ENCODE measurements around the gene ASIC2.

ASIC2 gene

DNA sequence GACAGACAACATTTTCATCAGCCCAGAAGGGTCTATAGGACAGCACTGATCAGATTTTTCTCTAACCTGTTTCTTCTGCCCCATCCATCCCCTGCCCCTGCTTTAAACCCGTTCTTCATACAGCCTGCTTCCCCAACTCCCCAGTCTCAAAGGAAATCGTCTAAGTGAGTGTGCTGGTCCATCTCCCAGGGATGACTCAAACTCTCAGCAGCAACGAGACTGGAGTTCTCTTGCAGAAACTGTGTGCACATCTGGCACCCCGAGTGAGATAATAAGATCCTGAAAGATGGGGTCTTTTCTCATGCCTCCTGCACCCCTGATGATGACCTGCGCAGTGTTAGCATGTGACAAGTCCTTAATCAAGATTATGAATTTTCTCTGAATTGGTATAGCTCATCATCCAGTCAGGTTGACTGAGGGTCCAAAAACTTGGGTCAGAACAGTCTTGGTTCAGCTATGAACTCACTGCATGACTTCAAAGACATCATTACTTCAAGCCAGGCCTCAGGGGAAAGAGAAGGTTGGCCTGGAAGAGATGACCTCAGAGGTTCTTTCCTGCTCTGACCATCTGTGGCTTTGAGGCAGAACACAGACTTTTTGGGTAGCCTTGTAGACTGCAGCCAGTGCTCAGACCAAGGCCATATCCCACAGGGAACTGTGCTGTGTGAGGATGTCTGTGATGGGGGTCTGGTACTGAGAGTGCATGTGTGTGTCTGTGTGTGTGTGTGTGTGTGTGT is 183.6 kb downstream of the ASIC2 start:
- DNase-seq = no peak

DNA sequence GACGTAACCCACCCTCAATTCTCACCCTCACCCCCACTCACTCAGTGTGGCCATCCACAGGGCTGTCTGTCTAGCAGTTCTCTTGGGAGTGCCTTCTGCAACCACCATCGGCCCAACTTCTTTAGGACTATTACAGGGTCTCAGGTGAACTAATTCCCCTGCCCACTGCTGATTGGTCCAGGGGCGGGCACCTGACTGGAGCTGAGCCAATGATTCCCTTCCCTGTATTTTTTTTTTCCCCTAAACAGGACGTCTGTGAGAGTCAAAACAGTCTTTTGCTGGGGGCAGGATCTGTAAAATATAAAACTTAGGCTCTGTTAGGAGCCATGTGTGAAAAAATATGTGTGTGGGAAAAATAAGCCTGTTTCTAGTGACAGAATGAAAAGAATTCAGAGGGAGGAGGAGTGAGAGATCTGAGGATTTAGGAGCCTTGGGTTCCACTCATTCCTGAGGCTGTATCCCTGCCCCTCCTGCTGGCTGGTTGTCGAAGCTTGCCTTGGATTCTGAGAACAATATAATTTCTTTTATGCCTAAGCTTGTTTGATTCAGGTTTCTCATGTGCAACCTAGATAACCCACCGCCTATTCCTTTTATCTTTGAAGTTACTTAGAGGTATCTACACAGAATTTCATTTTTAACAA is 186.4 kb downstream of the ASIC2 start:
- no peak for DNase-seq

DNA sequence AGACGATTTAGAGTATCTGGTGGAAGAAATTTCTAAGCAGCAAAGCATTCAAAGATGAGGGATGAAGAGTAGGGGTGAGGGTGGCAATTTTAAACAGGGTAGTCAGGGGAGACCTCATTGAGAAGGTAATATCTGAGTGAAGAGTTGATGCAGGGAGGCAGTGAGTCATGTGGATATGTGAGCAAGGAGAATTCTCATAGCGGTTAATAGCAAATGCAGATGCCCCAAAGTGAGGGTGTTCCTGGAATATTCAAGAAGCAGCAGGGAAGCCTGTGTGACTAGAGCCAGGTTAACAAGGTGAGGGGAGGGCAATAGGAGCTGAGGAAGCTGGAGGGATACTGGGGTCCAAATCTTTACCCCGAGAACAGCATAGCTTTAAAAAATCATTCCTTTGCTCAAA is 187.2 kb downstream of the ASIC2 start:
- DNase-seq = no peak

DNA sequence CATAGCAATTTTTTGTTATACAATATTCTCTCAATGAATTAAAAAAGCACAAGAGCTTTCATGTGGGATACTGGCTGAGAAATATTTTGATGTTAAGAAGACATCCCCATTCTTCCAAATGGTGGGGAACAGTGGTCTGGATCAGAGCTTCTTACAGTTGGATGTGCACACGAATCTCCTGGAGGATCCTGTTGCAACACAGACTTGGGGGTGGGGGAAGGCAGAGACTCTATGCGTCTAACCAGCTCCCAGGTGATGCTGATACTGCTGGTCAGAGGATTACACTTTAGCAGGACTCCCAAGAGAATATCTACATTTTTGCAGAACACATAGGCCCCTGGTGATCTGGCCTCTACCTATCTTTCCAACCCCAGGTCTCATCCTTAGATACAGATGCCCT is 193.2 kb downstream of the ASIC2 start:
- DNase-seq = no peak

DNA sequence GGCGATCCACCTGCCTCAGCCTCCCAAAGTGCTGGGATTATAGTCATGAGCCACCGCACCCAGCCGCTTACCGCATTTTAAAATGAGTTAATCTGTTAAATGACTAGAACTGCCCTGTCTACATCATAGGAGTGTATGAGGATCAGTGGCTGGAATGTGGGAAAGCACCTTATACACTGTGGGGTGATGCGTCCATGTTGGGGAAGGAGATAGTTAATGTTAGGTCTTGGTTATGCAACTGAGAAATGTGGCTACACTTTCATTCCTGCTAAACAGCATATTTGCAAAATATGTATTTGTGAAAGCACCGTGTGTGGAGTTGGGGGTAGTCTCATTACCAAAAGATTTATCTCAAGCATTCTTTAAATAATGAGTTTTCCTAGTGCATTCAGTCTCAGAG is 193.8 kb downstream of the ASIC2 start:
- DNase-seq = no peak

DNA sequence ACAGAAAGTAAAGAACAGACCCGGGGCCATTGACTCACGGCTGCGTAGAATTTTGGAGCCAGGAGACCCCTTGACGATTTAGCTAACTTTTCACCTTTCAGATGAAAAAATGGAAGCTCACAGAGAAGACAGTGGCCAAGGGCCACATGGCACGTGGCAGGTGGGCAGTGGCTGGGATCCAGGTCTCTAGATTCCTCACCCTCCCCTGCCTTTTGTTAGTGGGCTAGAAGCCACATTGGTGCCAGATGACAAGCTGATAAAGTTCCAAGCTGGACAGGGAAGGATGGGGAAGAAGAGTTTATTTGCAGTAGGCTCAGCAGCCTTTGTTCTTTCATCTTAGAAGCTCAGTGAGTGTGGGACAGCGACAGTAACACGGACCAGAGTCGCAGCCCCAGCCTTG is 195.7 kb downstream of the ASIC2 start:
- no peak for DNase-seq

DNA sequence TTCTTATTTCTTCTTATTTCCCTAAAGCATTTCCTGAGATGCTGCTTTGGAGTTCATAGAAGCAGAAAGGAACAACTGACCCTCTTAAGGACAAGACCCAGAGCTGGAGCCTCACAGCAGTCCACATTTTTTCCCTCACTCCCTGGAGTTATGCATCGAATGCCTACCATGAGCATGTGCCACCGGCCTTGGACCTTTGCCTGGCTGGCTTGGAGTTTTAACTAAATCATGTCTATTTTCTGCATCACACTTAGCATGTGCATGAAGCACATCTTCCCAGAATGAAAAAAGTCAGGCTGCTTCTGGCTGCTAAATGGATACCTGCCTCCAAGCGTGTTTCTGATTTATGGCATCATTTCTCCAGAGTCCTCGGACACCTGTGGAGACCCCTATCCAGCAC is 196.9 kb downstream of the ASIC2 start:
- no peak for DNase-seq

DNA sequence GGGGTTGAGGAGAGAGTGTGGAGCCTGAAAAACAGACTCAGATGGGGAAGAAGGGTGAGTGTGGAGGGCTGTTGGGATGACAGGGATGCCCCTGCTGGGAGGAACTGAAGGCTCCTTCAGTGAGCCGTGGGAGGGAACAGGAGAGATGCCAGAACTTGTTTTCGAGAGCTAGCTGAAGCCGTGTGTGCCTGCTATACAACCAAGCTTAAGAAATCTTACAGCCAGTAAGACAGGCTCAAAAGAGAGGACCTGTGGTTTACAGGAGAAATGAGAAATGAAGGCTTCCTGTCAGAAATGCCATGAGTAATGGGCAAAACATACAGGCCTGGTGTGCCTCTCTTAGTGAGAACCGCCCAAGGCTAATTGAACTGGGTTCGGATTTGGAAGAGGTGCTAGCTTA is 201.8 kb downstream of the ASIC2 start:
- no peak for DNase-seq

DNA sequence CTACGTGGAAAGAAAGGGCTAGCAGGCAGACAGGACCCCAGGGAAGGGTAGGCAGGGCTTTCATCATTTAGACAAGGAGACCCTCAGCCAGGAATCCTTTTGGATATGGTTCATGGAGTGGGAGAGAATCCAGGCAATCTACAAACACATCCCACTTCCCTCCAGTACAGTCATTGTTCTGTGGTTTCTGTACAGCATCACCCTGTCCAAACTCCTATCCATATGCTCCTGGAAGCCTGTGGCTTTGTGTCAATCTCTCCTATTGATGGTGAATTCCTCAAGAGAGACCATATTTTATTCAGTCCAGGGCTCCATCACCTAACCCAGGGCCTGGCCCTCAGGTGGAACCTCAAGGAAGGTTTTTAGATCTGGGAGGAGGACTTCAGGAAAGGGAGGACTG is 202.3 kb downstream of the ASIC2 start:
- DNase-seq = no peak

DNA sequence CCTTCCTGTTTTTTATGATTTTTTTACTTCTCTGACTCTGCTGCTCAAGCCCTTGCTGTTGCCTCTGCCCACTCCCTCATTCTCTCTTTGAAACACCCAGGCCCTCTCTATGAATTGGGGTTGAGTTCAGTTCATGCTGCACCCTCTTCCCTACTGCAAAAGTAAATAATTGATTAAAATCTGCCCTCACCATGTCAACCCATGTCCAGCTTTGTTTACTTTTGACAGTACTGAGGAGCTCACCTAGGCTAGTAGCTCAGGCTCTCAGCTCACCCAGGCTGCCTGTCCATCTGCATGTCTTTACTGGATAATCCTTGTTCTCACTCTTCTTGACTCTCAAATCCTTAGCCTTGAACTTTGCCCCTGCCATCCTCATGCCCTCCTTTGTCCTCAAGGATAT is 206.2 kb downstream of the ASIC2 start:
- DNase-seq = no peak

DNA sequence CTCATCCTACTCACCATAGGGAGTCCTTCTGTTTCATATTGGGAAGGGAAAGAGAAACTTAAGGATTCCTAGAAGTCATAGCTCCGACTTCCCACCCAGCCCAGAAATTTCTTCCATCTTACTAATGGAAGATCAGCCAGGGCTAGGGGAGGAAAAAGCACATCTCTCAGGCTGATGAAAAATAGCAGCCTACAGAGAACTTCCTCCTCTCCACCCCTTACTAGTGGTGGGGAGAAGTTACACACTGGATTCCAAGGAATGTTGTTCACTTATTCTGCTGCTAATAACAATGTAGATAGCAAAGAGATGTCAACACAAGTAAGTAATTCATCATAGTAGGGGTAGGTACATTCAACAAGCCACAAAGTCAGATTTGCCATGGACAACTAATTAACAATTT is 207.1 kb downstream of the ASIC2 start:
- DNase-seq = no peak

DNA sequence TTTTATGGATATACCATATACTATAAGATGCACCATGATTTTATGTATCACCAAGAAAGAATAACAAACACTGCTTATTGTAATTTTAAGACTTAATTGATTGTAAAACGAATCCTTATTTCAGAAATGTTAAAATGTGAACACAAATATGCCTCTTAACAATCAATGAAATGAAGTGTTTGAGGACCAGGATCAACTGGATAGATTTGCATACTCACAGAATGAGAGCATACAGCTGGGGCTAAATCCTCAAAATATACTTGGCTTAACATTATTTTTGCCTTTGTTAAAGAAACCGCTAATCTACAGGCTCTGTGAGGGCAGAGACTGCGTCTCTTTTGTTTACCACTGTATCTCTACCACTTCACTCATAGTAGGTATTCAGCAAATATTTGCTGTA is 207.8 kb downstream of the ASIC2 start:
- DNase-seq = no peak

DNA sequence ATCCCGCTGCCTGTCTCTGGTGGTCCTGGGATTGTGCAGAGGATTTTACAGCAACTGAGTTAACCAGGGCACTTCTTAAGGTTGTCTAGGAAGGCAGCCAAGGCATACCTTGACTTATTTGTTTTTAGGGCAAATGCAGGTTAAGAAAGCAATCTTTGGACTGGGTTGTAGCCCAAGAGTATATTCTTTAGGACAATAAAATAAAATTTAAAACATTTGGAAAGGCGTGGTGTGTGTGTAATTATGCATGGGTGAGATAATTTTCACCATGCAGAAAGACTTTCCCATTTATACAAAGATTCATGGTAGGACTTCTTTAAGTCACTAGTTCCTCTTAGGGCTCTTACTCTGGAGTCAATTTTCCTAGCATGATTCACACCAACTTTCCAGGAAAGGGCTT is 208.3 kb downstream of the ASIC2 start:
- DNase-seq = no peak

DNA sequence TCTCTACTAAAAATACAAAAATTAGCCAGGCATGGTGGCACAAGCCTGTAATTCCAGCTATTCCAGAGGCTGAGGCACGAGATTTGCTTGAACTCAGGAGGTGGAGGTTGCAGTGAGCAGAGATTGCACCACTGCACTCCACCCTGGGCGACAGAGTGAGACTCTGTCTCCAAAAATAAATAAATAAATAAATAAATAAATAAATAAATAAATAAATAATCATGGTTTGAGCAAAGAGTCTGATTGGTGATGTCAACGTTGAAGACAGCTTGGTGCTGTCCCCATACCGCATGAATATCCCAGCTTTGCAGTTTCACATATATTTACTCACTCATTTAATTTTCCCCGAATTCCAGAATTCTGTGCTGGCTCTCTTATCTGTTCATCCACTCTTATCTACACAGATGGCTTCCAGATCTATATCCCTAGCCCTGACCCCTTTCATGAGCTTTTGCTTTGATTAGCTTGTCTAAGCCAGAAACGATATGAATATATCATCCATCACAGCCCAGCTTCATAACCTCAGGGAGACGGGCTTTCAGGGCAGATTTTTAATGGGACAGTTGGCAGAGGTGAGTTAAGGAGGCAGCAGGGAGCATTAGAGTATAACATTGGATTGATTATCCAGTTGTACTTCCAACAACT is 210.4 kb downstream of the ASIC2 start:
- DNase-seq = no peak

DNA sequence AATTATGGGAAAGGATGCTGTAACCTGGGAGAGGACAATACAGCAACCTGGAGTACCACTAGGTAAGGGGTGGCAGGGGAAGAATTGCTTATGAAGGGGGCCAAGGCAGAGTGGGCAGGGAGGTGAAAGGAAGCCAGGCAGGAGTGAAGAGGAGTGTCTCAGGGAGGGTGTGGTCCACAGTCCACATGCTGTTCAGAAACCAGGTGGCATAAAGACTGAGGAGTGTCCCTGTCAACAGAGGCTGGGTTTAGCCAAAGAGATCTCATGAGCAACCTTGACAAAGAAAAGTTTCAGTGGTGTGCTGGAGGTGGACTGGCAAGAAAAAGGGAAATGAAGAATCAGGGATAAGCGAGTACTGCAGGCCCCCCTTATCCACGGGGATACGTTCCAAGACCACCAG is 213.0 kb downstream of the ASIC2 start:
- DNase-seq = no peak

DNA sequence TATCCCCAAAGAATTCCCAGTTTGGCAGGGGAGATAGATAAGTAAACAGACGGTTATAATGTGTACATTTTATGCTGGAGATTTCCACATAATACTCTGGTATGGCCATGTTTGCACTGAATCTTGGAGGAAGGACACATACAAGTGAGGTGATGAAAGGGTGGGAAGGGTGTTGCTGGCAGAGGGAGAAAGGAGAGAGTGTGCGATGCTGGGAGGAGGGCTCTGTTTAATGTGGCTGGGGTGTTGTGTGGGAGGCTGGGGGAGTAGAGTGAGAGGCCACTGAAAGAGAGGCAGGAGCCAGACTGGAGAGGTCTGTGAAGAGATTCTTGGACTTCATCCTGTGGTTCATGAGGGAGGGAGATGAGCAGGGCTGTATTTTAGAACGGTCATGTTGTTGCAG is 213.9 kb downstream of the ASIC2 start:
- no peak for DNase-seq

DNA sequence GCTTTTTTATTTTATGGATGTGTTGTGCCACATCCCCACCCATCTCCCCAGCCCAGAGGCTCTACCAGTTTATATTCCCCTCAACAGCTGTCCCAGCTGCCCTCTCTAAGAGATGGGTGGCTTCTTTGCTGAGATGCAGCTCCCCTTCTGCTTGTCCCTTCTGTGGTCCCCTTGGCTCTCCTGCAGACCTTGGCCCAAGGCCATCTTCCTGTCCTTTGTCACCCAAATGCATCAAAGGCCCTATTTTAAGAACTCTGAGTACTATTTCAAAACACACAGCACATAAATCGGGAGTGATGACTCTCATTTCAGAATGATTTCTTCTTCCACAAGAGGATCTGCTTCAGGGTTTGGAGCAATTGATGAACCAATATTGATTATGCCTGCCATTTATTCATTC is 216.1 kb downstream of the ASIC2 start:
- DNase-seq = no peak

DNA sequence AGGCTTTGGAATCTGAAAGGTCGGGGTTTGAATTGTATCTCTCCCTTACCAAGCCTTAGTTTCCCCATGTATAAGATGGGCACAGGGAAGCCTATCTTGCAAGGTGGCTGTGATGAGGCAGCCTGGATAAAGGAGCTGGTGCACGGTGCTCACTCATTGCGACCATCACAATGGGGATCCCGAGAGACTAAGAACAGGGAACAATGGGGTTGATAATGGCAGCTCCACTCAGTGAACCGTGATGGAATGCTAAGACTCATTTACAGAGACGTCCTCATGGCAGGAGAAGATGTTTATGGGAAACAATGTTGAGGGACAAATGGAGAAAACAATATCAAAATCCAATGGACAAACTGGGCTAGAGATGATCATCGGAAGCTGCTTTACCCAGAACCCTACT is 219.7 kb downstream of the ASIC2 start:
- no peak for DNase-seq

DNA sequence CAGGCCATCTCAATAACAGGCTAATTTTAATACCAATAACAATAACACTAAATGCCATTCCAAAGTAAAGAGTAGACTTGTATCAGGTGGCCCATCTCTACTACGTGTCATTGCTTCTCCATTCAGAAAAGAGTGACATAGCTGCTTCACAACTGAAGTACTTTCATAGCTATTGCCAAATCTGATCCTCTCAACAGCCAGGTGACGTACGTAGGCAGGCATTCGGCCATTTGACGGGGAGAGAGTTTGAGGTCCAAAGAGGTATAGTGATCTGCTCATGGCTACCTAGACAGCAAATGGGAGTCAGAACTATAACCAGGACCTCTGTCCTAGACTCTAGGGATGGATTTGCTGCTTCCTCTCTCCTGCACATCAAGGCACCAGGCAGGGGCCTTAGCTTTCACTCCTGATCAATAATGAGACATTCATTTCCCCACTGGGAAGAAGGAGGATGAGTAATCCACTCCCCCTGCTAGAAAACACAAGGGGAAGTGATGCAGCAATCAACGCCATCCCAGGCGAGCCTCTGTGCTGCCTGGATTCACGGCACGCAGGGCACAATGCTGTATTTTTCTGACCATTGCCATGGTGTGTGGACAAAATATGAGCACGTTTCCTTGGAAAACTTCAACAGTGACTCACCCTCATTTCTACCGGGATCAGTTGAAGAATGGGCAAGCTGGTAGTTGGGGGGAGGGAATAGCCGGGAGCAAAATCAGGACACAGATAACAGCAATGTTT is 220.5 kb downstream of the ASIC2 start:
- DNase-seq = no peak

DNA sequence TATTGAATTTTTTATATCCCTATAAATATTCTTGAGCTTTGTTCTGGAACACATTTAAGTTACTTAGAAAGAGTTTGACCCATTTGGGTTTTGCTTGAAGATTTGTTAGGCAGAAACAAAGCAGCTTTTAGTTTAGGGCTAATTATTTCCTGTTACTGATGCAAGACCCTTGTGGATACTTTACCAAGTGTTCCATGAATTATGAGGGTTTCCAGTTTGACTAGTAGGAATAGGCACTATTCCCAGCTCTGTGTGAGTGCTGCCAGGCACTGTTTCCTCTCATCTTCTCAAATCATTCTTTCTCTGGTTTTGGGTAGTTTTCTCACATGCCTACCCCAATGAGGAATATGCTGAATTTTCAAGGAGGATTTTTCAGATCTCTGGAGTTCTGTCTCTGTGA is 221.4 kb downstream of the ASIC2 start:
- no peak for DNase-seq

DNA sequence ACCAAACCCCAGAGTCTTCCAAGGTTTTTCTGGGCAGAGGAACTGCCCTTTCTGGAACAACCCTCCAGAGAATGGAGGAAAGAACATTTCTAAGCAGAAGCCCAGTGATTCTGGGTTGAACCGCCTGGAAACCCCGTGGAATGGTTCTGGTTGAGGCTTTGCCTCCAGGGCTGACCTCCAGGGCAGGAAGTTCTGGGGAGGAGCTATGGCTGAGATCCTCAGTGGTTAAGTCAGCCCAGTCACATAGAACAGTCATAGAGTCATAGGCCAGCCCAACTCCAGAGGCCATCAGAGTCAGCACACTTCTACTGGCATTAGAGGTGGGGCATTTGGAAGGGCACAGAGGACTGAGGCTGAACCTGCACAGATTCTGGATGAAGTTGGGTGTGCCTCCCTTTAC is 235.5 kb downstream of the ASIC2 start:
- no peak for DNase-seq

DNA sequence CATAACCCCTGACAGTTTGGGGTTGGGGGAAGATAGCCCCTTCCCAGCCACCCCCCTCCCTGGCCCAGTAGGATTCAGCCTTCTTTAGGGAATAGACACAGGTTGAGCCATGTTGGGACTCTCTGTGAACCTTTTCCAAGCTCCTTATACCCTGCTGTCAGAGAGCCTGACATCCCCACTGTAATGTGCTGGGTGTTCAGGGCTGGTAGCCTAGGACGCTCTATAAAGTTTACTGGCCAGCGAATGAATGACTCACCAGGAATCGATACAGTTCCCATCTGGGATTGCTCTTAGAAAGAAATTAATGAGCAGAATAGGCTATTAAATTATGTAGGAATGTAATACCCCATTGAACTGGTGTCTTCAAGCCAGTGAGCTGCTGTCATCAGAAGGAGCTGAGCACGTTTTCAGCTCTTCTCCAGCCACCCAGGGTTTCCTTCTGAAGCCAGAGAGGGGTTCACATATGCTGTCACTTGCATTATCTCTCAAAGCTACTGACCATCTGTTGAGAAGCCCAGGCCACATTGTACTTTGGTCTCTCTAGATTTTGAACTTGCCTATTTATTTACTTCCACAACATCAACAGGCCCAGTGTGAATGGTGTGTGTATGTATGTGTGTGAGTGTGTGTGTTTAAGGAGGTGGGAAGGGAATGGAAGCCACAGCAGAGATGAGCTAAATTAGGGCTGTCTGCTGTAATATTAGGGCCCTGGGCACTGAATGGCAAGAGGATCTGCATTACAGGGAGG is 236.5 kb downstream of the ASIC2 start:
- DNase-seq = no peak

DNA sequence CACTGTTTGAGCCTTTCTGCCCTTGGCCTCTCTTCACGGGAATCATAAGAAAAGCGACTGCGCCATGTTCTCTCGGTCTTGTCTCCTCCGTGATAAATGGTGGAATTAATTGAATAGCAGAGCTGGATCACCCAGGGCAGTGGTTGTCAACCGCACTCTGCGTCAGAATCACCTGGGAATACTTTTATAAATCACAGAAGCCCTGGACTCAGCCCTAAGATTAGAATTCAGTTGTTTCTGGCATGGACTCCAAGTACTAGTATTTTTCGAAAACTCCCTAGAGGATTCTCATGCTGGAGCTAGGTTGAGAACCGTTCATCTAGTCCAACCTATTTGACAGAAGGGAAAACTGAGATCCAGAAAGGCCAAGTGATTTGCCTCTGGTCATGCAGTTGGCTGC is 237.3 kb downstream of the ASIC2 start:
- no peak for DNase-seq

All from activated CD4-positive, alpha-beta T cell treated with anti-CD3 and anti-CD28 coated beads, Interleukin-2, amount 50 U/mL, for 1 hour (primary cell).